K562 (cell line): ENCODE results near the gene GYS1. TPM values are rescaled to one million over a fixed set of nuclear protein-coding genes. Genes with fewer than 3 reads are reported as not detected.

Experiments
- BRF2 ChIP-seq: IDR thresholded peaks from 3 replicates; pipeline ENCODE4 v1.6.1; 2011; ENCODE audit warnings: borderline replicate concordance, mild to moderate bottlenecking; ENCODE audit not compliant: insufficient read length, insufficient read depth
- C11orf30 ChIP-seq: fragments of 450-650 bp; IDR thresholded peaks from 2 replicates; pipeline ENCODE4 v1.6.1; 2016; ENCODE audit warnings: low read depth, mild to moderate bottlenecking
- ETS2 ChIP-seq: IDR thresholded peaks from 2 replicates; pipeline ENCODE4 v1.6.1; 2016; ENCODE audit warnings: borderline replicate concordance, missing genetic modification characterization, mild to moderate bottlenecking, moderate library complexity, missing compliant biosample characterization; ENCODE audit not compliant: poor library complexity, severe bottlenecking
- FOXJ3 ChIP-seq: sonication (generic); formaldehyde crosslinking; IDR thresholded peaks from 2 replicates; pipeline ENCODE4 v1.4.0; 2020; ENCODE audit warnings: mild to moderate bottlenecking, missing genetic modification reagents
- FUS ChIP-seq: fragments of 200-400 bp; formaldehyde crosslinking; optimal IDR thresholded peaks from 2 replicates; pipeline ENCODE3; 2017; ENCODE audit warnings: low read depth, low read length
- KLF1 ChIP-seq: fragments of 450-650 bp; IDR thresholded peaks from 2 replicates; pipeline ENCODE4 v1.6.1; 2016; ENCODE audit warnings: missing genetic modification characterization, missing compliant biosample characterization
- POU5F1 ChIP-seq: fragments of 150-350 bp; IDR thresholded peaks from 2 replicates; pipeline ENCODE4 v1.6.1; 2014; ENCODE audit warnings: borderline replicate concordance, low read length, low read depth, mild to moderate bottlenecking; ENCODE audit not compliant: partially characterized antibody
- RBM17 ChIP-seq: fragments of 200-400 bp; formaldehyde crosslinking; IDR thresholded peaks from 2 replicates; pipeline ENCODE4 v1.6.1; 2017; ENCODE audit warnings: low read depth, mild to moderate bottlenecking, low read length, borderline replicate concordance
- RCOR1 ChIP-seq, 2 experiments: IDR thresholded peaks; 2 replicates each; pipeline ENCODE4 v1.6.1; 2012; ENCODE audit warnings: low read depth in 2 of 2, low read length in 2 of 2, borderline replicate concordance in 1 of 2, improper control_type of control experiment in 1 of 2
- REST ChIP-seq, 2 experiments: fragments of 450-650 bp; formaldehyde crosslinking in 1 of 2; IDR thresholded peaks; 2 replicates each; pipeline versions ENCODE4 v1.4.0 to v1.6.1; 2014 to 2020; ENCODE audit warnings: mild to moderate bottlenecking in 2 of 2, borderline replicate concordance in 1 of 2, low read depth in 1 of 2
- SMAD3 ChIP-seq: fragments of 450-650 bp; formaldehyde crosslinking; conservative IDR thresholded peaks from 2 replicates; pipeline ENCODE4 v1.4.0; 2020; ENCODE audit warnings: mild to moderate bottlenecking
- SMARCB1 ChIP-seq: IDR thresholded peaks from 2 replicates; pipeline ENCODE4 v1.6.1; 2011; ENCODE audit warnings: improper control_type of control experiment, low read depth; ENCODE audit not compliant: insufficient read length
- polyA plus RNA-seq, 8 experiments: library from polyadenylated mRNA; depleted of rRNA in 4 of 8; stranded (reverse) in 5 of 8; unstranded in 3 of 8; fragments of >200 nt; fragmentation: Nextera tagmentation in 2 of 8; fragmentation: Illumina TruSeq in 1 of 8; extraction: Ambion mirVana in 2 of 8; extraction: Trizol in 1 of 8; gene quantifications; 2 replicates each; pipeline versions ENCODE4 v1.2.1 to v1.2.3, GENCODE V29; 2011 to 2014; ENCODE audit warnings: inconsistent platforms in 1 of 8, missing spikeins in 1 of 8
- total RNA-seq, 7 experiments: library from RNA; depleted of rRNA in 6 of 7; stranded (reverse); fragments of >200 nt in 6 of 7; fragmentation: Illumina TruSeq in 2 of 7; extraction: Trizol in 2 of 7; gene quantifications; 2 replicates each; pipeline versions ENCODE4 v1.2.1 to v1.2.3, GENCODE V29; 2011 to 2021; ENCODE audit warnings: low replicate concordance in 1 of 7
- TF ChIP-seq, protein P1 (sequence below): fragments of 450-650 bp; IDR thresholded peaks from 2 replicates; pipeline ENCODE4 v1.6.1; 2017; ENCODE audit warnings: antibody characterized with exemption
- TF ChIP-seq, protein P2 (sequence below): sonication (generic); formaldehyde crosslinking; IDR thresholded peaks from 2 replicates; pipeline ENCODE4 v1.8.1; 2023; ENCODE audit warnings: mild to moderate bottlenecking, missing genetic modification reagents

GYS1 gene
- total and polyA plus RNA-seq, 9 of the 15 experiments (the other 6 are each of a cell fraction or from before 2014, with no cell fraction given), result 1.9 to 31.1 (median 15.2) TPM

DNA sequence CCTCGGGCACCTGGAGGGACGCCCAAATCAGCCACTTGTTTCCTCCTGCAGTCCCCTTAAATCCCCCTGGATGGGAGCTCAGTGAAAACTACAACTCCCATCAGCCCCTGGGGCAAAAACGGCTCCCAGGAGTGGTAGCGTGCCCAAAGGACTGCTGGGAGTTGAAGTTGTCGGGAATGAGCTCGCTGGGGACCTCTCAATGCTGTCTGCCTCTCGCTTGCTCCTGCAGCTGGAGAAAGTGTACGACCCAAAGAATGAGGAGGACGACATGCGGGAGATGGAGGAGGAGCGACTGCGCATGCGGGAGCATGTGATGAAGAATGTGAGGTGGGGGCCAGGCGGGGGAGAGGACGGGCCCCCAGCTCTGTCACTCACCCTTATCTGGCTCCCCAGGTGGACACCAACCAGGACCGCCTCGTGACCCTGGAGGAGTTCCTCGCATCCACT is 74.3 kb downstream of the GYS1 start (continued):
- peak; percentile 33 for TF ChIP-seq REST (IDR thresholded peaks at IDR 0.05; ENCODE audit: borderline replicate concordance)
- no peak for TF ChIP-seq REST (CRISPR knock-in tag; IDR thresholded peaks at IDR 0.05; ENCODE audit: low read depth)
- TF ChIP-seq ETS2 (tag), result no peak
- TF ChIP-seq, protein P1, sequence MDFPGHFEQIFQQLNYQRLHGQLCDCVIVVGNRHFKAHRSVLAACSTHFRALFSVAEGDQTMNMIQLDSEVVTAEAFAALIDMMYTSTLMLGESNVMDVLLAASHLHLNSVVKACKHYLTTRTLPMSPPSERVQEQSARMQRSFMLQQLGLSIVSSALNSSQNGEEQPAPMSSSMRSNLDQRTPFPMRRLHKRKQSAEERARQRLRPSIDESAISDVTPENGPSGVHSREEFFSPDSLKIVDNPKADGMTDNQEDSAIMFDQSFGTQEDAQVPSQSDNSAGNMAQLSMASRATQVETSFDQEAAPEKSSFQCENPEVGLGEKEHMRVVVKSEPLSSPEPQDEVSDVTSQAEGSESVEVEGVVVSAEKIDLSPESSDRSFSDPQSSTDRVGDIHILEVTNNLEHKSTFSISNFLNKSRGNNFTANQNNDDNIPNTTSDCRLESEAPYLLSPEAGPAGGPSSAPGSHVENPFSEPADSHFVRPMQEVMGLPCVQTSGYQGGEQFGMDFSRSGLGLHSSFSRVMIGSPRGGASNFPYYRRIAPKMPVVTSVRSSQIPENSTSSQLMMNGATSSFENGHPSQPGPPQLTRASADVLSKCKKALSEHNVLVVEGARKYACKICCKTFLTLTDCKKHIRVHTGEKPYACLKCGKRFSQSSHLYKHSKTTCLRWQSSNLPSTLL, result no peak
- TF ChIP-seq RCOR1 (IDR thresholded peaks at IDR 0.05; ENCODE audit: borderline replicate concordance in 1 of 2, low read depth in 2 of 2, low read length in 2 of 2), result no peak
- TF ChIP-seq KLF1 (tag), result no peak
- no peak for TF ChIP-seq SMARCB1
- TF ChIP-seq RBM17, result no peak
- TF ChIP-seq FUS, result no peak
- TF ChIP-seq BRF2, result no peak
- no peak for TF ChIP-seq POU5F1
- TF ChIP-seq C11orf30, result no peak
- TF ChIP-seq, protein P2, sequence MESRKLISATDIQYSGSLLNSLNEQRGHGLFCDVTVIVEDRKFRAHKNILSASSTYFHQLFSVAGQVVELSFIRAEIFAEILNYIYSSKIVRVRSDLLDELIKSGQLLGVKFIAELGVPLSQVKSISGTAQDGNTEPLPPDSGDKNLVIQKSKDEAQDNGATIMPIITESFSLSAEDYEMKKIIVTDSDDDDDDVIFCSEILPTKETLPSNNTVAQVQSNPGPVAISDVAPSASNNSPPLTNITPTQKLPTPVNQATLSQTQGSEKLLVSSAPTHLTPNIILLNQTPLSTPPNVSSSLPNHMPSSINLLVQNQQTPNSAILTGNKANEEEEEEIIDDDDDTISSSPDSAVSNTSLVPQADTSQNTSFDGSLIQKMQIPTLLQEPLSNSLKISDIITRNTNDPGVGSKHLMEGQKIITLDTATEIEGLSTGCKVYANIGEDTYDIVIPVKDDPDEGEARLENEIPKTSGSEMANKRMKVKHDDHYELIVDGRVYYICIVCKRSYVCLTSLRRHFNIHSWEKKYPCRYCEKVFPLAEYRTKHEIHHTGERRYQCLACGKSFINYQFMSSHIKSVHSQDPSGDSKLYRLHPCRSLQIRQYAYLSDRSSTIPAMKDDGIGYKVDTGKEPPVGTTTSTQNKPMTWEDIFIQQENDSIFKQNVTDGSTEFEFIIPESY, result peak; percentile 49; the same call in 1 of the 2 replicates
- TF ChIP-seq FOXJ3 (CRISPR knock-in tag), result no peak
- TF ChIP-seq SMAD3, result no peak
